HG02610 (cell line): ENCODE results near the gene FSIP1.

ENCODE experiments used
- ATAC-seq: cut with Tn5 transposase; IDR thresholded peaks from one replicate; pipeline ENCODE4 v1.9.1; 2021; ENCODE audit warnings: mild to moderate bottlenecking, moderate library complexity; ENCODE audit not compliant: unreplicated experiment

The FSIP1 gene

GRCh38 chr15:39585389-39585841, 197.2 kb downstream of the FSIP1 start:
- ATAC-seq: no peak

- ATAC-seq: no peak
Observed at GRCh38 chr15:39584662-39585388, 197.8 kb downstream of the FSIP1 start.

- ATAC-seq: no peak
Observed at GRCh38 chr15:39584266-39584659, 198.4 kb downstream of the FSIP1 start.

DNA sequence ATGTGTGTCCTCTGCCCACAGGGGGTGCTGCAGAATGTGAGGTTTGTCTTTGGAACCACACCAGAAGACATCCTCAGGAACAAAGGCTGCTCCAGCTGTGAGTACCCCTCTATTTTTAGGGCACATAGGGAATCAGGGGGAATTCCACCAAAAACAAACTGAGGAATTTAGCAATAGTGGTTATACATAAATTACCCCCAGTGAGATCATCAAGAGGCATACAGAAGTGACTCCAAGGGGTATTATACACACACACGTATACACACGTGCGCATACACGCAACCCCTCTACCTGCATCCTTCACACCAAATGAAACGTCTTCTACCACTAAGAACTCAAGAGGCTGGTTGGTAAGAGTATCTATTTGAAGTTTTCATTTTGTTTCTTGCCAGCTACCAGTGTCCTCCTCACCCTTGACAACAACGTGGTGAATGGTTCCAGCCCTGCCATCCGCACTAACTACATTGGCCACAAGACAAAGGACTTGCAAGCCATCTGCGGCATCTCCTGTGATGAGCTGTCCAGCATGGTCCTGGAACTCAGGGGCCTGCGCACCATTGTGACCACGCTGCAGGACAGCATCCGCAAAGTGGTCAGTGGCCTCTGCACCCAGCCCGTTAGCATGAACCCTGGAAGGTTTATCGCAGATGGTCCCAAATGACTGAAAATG, 198.9 kb downstream of the FSIP1 start:
- no peak for ATAC-seq

DNA sequence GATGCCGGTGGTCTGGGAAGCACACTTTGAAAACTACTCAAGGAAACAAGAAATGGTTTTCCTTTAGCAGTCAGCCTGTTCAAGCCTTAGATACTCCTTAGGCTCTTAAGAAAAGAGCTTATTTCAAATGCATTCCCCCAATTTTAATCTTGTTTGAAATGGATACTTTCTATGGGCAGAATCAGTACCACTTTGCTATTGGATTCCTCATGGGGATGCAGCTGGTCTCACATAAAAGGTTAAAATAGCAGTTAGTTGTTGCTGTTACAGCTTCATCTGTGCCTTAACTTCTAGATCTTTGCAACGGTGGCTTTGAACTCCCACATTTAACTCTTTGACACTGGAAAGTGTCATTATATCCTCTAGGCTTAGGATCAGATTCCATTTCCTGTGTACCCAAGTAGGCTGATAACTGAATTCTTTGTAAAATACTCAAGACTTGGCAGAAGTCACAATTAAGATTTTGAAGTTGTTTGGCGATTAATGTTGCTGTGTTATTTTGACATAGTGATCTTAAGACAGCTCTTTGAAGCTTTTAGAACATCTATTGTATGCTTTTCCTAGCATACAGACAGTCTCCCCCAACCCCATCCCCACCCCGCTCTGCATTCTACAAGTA, 199.6 kb downstream of the FSIP1 start:
- no peak for ATAC-seq

DNA sequence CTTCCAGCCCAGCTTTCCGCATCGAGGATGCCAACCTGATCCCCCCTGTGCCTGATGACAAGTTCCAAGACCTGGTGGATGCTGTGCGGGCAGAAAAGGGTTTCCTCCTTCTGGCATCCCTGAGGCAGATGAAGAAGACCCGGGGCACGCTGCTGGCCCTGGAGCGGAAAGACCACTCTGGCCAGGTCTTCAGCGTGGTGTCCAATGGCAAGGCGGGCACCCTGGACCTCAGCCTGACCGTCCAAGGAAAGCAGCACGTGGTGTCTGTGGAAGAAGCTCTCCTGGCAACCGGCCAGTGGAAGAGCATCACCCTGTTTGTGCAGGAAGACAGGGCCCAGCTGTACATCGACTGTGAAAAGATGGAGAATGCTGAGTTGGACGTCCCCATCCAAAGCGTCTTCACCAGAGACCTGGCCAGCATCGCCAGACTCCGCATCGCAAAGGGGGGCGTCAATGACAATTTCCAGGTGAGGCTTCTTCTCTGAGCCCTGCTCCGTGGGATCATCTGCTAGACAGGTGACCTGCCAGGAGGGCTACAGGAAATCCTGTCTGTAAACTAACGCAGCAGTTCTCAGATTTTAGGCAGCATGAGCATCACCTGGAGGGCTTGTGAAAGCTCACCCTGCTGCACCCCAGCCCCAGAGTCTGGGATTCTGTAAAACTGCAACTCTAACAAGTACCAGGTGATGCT, 200.2 kb downstream of the FSIP1 start:
- no peak for ATAC-seq

DNA sequence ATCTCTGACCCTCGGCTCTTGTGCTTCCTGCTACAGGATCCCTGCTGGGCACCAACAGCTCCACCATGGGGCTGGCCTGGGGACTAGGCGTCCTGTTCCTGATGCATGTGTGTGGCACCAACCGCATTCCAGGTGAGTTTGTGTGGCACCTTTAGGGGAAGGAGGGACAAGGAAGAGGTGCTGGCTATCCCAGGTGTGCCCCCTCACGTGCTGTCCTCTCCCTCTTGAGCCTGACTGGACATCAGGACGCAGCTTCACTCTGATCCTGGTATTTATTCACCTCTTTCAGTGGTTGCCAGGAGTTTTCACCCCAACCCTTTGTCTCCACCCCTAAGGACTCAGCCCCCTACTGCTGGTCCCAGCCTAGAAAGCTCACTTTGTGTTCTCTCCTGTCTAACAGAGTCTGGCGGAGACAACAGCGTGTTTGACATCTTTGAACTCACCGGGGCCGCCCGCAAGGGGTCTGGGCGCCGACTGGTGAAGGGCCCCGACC, 200.8 kb downstream of the FSIP1 start:
- no peak for ATAC-seq

DNA sequence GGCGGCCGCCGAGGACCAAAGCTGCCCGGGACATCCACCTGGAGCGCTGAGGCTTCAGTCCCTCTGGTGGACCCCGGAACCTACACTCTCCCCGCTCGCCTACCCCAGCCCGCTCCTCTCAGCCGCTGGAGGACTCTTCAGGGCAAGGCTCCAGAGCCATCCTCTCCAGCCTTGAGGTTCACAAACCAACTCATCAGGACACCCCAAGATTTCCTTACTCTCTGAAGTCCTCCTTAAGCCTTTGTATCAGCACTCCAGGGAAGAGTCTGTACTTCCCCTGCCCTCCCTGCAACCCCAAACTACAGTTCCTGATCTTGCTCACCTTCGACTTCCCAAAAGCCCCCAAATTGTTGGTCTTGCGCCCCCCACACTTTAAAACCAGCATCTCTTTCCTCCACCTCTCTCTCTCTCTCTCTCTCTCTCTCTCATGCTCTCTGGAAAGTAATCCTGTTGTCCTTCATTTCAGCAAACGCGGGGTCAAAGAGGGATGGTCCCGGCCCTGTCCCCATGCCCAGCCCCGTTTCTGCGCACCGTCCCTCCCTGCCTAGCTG, 201.3 kb downstream of the FSIP1 start:
- ATAC-seq: no peak

- ATAC-seq: peak; percentile 9
Observed at GRCh38 chr15:39580485-39581241, 202.0 kb downstream of the FSIP1 start, which contains the start of gene THBS1. Gene THBS1, plus strand, starts transcription at chr15:39581079. Its CDS starts 779 bp downstream, at chr15:39581858.

DNA sequence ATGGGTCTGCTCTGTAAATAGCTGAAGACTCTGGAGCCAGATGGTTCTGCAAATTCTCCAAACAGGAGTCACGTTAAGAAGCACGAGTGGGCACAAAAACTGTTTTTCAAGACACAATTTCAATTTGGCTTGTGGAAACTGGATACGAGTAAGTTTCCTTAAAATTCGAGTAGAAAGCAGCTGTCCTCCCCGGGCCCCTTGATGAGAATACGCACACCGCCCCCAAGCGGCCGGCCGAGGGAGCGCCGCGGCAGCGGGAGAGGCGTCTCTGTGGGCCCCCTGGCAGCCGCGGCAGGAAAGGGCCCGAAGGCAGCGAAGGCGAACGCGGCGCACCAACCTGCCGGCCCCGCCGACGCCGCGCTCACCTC, 202.5 kb downstream of the FSIP1 start:
- ATAC-seq: peak; percentile 79

- ATAC-seq: no peak
Observed at GRCh38 chr15:39579487-39580116, 203.0 kb downstream of the FSIP1 start.

DNA sequence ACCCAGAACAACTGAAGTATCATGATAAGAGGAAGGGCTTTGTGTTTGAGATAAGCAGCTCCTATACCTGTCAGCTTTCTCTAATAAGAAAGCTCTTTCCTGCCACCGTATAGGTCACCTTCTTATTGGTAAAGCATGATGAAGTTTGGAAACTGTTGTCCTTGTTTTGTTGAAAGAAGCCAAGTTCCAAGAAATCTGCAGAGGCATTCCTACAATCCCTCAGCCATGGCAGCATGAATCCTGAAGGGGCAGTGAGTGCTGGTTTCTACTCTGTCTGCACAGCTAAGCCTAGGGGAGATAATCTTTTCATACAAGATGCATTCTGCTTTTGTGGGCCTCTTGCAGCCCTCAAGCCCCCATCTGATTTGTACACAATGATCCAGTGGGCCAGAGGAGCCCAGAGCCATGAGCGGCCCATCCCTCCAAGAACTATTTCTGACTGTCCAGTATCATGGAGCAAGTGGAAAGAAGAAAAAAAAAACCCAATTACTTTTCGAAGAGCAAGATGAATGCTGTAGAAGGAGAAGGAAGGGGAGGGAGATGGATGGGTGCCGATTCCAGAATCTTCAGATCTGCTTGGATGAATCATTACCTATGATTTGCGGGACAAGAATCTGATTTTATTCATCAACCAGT, 203.7 kb downstream of the FSIP1 start:
- no peak for ATAC-seq

DNA sequence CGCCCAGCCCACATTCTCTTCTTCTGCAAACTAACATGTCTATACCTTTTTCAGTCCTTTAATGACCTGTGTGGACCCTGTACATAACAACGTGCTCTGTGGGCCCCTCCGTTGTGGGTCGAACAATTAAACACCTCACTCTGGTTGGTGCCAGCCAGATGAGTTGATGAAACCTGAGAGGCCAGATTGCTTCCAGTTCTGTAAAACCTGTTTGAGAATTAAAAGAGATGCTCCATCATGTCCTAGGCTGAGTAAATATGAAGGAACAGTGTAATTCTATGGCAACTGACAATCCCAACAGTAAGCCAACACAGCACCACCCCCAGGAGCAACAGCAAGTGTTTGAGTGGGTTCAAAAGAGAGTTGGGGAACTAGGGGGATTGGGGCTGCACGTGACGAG, 207.5 kb downstream of the FSIP1 start:
- no peak for ATAC-seq

- no peak for ATAC-seq
Observed at GRCh38 chr15:39574427-39574826, 208.2 kb downstream of the FSIP1 start.

DNA sequence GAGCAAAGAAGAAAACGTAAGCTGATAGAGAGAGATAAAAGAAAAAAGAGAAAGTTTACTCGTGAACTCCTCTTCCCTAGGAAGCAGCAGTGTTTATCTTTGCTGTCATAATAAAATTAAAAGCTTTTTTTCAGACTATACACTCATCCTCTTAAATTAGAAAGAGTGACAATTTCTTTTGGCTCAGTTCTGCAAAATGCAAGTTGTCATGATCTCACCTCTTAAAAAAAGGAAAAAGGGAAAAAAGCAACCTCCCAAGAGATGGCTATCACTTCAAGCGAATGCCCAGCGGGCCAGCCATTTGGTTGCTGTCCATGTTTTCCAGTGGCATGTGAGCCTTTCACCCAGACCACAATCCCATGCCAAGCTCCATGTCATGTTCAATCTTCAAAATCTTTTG, 208.8 kb downstream of the FSIP1 start:
- ATAC-seq: no peak

- no peak for ATAC-seq
Observed at GRCh38 chr15:39573287-39573686, 209.4 kb downstream of the FSIP1 start.

GRCh38 chr15:39565851-39566250, 216.8 kb downstream of the FSIP1 start:
- no peak for ATAC-seq

- ATAC-seq: no peak
Observed at GRCh38 chr15:39564972-39565665, 217.5 kb downstream of the FSIP1 start.

GRCh38 chr15:39558421-39558820, 224.2 kb downstream of the FSIP1 start:
- ATAC-seq: no peak
